ENCODE results near the gene SLC39A11.
"Not testable (repeated sequence)": the region's sequence is repeated elsewhere in the genome, so short reads cannot be mapped to it uniquely, and the experiment has no call there.

SLC39A11 gene

DNA sequence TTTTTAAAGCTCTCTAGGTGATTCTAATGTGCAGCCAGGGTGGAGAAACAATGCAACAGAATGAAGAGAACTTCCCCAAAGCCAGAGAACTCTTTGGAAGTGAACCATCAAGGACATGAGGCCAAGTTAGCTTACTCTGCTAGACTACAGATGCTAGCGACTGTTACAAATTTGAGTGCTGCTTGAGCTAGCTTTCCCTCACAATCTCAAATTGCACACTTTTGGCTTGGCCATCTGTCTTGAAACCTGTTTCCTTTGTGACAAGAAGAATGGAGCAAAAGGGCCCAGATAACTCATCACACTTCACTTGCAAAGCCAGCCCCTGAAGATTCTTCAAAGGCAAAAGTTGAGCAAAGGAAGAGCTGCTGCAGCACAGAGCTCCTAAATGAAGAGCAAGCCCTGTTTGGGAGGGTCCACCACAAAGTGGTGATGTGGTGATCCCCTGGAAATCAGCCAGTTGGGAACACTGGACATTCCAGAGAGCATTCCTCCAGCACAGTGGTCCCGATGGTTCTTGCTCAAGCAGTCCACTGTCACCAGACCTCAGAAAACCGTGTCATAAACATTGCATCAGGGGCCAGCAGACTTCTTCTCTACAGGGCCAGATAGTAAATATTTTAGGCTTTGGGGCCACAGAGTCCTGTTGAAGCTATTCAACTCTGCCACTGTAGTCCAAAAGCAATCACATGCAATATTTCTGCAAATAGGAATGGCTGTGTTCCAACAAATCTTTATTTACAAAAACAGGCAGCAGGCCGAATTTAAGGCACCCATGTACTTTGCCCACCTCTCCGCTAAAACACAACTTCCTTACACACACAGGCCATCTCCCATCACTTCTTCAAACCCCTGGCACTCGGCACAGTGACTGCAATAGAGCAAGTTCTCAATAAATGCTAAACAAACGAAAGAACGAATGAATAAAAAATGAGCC, 21.2 kb downstream of the SLC39A11 start:
- no peak for DNase-seq
- no peak for ATAC-seq

DNA sequence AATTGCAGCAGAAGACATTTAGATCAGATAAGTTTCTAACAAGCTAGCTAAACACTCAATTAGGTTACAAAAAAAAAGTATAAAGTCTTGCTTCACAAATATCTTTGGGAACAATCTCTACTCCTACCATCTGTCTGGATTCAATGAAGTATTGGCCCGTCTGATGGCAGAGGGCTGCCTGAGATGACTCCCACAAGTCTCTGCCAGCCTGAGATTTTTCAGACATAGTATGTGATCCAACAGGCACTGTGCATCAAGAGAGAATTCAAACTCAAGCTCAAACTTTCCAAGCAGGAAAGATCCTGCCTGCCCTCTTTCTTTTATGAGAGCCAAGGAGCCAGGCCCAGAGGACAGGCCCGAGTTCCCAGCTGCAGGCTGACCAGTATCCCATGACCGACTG, 22.6 kb downstream of the SLC39A11 start:
- no peak for ATAC-seq
- DNase-seq, result no peak

- no peak for ATAC-seq
- DNase-seq, result no peak
Observed at GRCh38 chr17:73069164-73069770, 23.2 kb downstream of the SLC39A11 start.

GRCh38 chr17:73068322-73069153, 23.9 kb downstream of the SLC39A11 start:
- ATAC-seq, result no peak
- no peak for DNase-seq

DNA sequence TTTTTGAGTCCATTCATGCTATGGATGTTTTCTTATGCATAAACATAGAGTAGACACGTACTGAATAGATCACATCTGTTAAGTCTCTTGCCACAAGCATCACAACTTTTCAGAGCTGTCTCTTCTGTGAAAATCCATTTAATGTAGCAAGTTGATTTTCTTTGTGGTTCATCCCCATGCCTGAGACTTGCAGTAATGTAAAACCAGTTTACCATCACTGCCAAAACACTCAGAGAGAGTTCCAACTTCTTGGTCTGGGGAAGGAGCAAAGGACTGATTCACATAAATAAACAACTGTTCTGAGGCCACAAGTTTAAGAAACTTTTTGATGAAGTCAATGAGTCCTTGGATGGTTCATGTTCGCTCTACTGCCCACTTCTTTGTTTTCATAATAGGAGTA, 24.8 kb downstream of the SLC39A11 start:
- not testable (repeated sequence) for DNase-seq, ATAC-seq

DNA sequence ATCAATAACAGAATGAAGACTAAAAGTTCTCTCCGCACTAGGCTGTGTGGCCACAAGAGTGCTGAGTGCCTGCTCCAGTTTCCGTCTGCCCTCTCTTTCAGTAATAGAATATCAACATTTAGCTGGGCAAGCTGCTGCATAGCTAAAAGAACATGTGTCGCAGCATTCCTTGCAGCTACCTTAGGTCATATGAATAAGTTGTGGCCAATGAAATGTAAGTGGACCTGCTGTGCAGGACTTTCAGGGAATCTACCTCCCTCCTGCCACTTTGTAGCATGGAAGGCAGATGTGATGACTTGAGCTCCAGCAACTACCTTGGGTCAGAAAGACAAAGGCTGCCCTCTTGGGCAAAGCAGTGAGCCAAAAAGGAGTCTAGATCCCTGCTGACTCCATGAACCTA, 25.4 kb downstream of the SLC39A11 start:
- ATAC-seq (no peak), DNase-seq (no peak)

DNA sequence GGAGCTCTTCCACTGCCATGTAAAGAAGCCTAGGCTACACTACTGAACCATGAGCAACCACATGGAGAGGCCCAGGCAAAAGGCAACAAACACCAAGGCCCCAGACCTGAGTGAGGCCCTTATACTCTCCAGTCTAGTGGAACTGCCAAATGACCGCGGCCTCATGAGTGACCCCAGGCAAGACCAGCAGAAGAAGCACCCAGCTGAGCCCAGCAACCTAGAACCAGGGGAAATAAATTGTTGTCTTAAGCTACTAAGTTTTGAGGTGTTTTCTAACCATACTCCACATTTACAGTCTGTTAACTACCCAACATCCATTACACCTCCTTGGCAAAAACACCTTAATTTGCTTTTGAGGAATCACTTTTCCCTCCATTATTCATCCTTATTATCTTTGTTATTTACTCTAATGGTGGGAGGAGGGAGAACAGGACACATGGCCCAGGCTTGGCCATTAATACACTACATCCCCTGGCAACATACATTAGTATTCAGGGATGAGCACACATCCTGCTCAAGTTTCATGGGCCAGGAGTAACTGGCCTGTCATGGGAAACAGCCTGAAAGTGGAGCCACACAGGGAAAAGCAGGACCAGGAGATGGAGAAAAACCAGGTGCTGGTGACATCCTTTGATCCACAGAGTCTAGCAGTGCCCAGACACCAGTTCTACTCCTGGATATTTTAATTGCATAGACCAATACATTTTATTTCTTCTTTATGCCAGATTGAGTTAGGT, 26.2 kb downstream of the SLC39A11 start:
- DNase-seq, result no peak
- ATAC-seq, result no peak

DNA sequence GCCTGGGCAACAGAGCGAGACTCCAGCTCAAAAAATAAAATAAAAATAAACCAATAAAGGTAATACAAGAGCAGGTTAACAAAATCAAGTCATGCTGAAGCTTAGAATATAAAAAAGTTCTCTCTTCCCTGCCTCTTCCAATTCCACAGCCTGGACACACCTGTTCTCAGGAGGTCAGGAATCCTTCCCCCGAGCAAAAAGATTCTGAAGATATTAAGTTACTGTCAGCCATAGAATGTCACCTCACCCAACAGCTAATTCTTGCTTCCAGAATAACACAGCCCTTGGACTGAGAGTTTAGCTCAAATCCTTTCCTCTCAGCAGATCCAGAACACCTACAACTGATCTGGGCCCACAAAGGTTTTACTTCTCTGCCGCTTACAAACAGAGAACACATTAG, 27.1 kb downstream of the SLC39A11 start:
- no peak for ATAC-seq
- DNase-seq, result no peak

GRCh38 chr17:73064084-73064938, 28.2 kb downstream of the SLC39A11 start:
- no peak for ATAC-seq
- DNase-seq, result no peak

- no peak for ATAC-seq
- no peak for DNase-seq
Observed at GRCh38 chr17:73062726-73063125, 29.8 kb downstream of the SLC39A11 start.

GRCh38 chr17:73061161-73061560, 31.3 kb downstream of the SLC39A11 start:
- DNase-seq (no peak), ATAC-seq (no peak)

DNA sequence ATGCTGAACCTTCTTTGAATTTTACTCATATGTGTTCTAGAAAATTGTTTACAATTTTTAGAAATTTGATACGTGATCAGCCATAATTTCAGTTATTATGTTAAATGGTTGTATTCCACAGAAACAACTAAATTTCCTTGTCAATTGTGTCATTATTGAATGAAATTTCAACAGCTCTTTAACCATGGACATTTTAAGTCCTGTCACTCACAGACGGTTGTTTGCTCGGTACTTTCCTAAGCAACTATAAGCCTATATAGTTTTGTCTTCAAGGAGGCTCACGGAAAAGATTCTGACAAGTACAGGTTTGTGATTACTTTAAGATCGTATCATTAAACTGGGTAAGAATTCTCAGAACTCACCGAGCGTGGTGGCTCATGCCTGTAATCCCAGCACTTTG, 31.8 kb downstream of the SLC39A11 start:
- no peak for DNase-seq
- ATAC-seq, result no peak

DNA sequence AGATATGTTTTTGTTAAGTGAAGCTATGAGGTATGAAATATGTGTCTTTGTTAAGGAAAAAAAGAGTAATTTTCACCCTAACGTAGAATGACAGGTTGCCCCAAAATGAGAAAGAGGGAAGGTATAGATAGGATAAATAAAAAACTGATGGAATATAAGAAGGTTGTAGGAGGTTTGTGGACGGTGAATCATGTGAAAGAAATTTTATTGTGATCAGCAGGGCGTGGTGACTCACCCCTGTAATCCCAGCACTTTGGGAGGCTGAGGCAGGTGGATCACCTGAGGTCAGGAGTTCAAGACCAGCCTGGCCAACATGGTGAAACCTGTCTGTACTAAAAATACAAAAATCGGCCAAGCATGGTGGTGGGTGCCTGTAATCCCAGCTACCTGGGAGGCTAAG, 32.8 kb downstream of the SLC39A11 start:
- DNase-seq, ATAC-seq: not testable (repeated sequence)

GRCh38 chr17:73058022-73058421, 34.5 kb downstream of the SLC39A11 start:
- DNase-seq (no peak), ATAC-seq (no peak)

GRCh38 chr17:73057196-73057595, 35.3 kb downstream of the SLC39A11 start:
- ATAC-seq, result no peak
- no peak for DNase-seq

DNA sequence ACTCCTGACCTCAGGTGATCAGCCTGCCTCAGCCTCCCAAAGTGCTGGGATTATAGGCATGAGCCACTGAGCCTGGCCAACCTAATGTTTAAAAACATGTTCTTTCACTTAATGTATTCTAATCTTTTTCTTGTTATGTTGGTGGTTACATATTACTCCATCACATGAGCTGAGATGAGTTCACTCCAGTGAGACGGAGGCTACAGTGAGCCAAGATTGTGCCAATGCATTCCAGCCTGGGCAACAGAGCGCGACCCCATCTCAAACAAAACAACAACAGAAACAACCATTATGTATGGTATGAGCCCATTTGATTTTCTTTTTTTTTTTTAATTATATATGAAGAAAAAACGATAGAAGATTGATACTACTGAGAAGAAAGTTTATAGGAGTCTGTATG, 39.6 kb downstream of the SLC39A11 start:
- ATAC-seq (no peak), DNase-seq (no peak)

DNA sequence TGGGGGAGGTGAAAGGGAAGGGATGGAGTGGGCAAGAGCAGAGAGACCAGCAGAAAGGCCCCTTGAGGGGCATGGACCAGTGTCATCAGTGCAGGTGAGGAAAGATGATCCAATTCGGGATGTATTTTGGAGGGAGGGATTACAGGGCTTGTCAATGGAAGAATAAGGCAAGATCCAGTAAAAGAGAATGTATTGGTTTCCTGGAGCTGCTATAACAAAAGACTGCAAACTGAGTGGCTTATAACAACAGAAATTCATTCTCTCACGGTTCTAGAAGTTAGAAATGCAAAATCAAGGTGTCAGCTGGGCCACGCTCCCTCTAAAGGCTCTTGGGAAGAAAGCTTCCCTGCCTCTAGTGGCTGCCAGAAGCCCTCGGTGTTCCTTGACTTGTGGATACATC, 41.7 kb downstream of the SLC39A11 start:
- ATAC-seq (no peak), DNase-seq (no peak)

DNA sequence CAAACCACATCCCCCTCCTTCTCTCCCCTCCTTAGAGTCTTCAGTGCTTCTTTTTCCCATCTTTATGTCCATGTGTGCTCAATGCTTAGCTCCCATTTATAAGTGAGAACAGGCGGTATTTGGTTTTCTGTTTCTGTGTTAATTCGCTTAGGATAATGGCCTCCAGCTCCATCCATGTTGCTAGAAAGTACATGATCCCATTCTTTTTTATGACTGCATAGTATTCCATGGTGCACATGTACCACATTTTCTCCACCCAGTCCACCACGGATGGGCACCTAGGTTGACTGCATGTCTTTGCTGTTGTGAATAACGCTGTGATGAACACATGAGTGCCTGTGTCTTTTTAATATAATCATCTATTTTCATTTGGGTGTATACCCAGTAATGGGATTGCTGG, 44.3 kb downstream of the SLC39A11 start:
- DNase-seq, result no peak
- no peak for ATAC-seq

DNA sequence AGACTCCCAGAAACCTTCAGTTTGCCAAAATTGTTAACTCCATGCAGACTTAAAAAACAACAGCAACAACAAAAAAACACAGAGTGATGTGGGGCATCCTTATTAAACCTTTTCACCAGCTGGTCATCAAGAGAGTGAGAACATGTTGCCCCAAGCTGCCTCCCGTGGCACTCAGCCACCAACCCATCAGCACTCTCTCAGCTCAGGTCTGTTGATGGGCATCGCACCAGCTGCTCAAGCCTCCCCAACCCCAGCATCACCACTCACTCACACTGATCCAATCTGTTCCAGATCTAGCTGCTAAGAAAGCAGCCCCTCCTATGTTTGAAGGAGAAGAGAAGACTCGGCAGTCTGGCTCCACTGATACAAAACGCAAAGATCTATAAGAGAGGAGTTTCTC, 46.8 kb downstream of the SLC39A11 start:
- DNase-seq, result no peak
- no peak for ATAC-seq

- ATAC-seq (no peak), DNase-seq (no peak)
Observed at GRCh38 chr17:73043686-73044581, 48.6 kb downstream of the SLC39A11 start.
